T47D (cell line): Measurements from ENCODE around the gene RNFT1.
"Not testable (repeated sequence)": the region's sequence is repeated elsewhere in the genome, so short reads cannot be mapped to it uniquely, and the experiment has no call there.

Experiments
- DNase-seq, 2 experiments: peaks; one replicate each; pipeline versions ENCODE4 v3.0.0 to v3.0.0-alpha.2; 2011 to 2012; ENCODE audit warnings: low read depth in 1 of 2, low spot score in 1 of 2
- JUND ChIP-seq: IDR thresholded peaks from 2 replicates; pipeline ENCODE4 v1.6.1; 2012; ENCODE audit warnings: low read depth
- in situ Hi-C: cut with HindIII; loops from 2 replicates; pipeline ENCODE4 v1.10.0; 2016; ENCODE audit warnings: low sequenced_read_pairs, low pct_unique_long_range_greater_than_20kb

RNFT1 gene

GRCh38 chr17:59962739-59963318 is 1.7 kb downstream of the RNFT1 start:
- no peak for TF ChIP-seq JUND
- in situ Hi-C loops, result no loop called here
- DNase-seq, result no peak

- in situ Hi-C loops, DNase-seq: not testable (repeated sequence)
These were observed 5.0 kb downstream of the RNFT1 start for GRCh38 chr17:59959574-59959973.

GRCh38 chr17:59954856-59955255 is 9.7 kb downstream of the RNFT1 start:
- no peak for TF ChIP-seq JUND
- in situ Hi-C loops, result no loop called here

GRCh38 chr17:59950049-59950448 is 14.5 kb downstream of the RNFT1 start:
- TF ChIP-seq JUND, result no peak
- no peak for DNase-seq
- in situ Hi-C loops, result no loop called here

More at GRCh38 chr17:59954856-59955255, 9.7 kb downstream of the RNFT1 start:
- no peak for DNase-seq

- in situ Hi-C loops, DNase-seq: not testable (repeated sequence)
These were observed 17.2 kb downstream of the RNFT1 start for GRCh38 chr17:59947310-59947709.

DNA sequence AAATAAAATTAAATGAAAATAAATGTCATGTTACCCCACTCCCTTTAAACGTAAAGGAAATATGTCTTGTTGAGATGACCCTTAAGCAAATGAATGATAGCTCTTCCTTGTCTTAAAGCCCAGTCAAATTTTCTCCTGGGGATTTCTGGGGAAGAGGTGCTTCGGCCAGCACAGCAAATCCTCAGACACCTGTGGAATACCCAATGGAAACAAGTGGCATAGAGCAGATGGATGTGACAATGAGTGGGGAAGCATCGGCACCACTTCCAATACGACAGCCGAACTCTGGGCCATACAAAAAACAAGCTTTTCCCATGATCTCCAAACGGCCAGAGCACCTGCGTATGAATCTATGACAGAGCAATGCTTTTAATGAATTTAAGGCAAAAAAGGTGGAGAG is 18.1 kb downstream of the RNFT1 start:
- in situ Hi-C loops, result not testable (repeated sequence)

GRCh38 chr17:59941131-59941530 is 23.4 kb downstream of the RNFT1 start:
- in situ Hi-C loops, result no loop called here
- no peak for TF ChIP-seq JUND
- no peak for DNase-seq

More for the DNA sequence above, 18.1 kb downstream of the RNFT1 start:
- DNase-seq, result not testable (repeated sequence)

- in situ Hi-C loops, DNase-seq: not testable (repeated sequence)
These were observed 23.8 kb downstream of the RNFT1 start for GRCh38 chr17:59940697-59941096.

- in situ Hi-C loops, DNase-seq: not testable (repeated sequence)
These were observed 31.2 kb downstream of the RNFT1 start for GRCh38 chr17:59933317-59933716.

DNA sequence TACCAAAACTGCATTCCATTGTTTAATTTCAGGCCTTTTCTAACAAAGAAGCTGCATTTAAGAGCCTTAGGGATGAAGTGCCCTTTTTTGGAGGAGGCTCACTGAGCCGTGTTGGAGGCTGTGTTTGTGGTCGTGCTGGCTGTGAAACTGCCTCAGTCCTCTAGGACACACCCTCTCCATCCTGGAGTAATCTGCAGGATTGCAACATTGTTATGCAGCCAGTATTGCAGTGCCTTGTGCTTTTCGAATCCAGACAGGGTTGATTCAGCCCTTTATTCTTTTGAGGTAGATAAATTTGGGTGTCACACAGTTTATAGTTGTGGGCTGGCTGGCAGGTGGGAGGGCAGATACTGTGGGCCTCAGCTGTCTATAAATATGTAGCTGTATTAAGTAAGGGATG is 33.8 kb downstream of the RNFT1 start:
- in situ Hi-C loops, DNase-seq: not testable (repeated sequence)

DNA sequence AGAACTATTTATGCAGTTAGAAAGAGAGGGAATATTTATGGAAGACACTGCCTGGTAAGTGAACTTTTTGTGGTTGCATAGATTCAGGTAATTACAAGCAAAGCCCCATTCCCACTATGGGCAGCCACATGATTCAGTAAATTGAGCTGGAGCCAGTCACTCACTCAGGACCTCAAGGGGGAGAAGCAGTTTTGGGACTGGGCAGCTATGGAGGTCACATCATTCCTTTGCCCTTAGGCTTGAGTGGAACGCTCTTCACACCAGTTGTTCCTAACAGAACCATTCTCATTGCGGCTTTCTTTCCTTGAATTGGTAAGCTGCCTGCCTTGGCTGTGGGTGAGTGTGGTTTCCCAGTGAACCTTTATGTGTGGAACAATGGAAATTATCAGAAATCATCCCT is 34.4 kb downstream of the RNFT1 start:
- in situ Hi-C loops, result not testable (repeated sequence)

DNA sequence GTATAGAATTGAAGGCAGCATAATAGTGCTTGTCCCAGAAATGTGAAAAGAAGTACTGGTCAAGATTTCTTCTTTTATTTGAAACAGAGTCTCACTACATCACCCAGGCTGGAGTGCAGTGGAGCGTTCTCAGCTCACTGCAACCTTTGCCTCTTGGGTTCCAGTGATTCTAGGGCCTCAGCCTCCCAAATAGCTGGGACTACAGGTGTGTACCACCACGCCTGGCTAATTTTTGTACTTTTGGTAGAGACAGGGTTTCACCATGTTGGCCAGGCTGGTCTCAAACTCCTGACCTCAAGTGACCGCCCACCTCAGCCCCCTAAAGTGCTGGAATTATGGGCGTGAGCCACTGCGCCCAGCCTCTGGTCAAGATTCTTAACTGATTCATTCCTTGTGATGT is 43.9 kb downstream of the RNFT1 start:
- DNase-seq, in situ Hi-C loops: not testable (repeated sequence)

More for the DNA sequence above, 34.4 kb downstream of the RNFT1 start:
- not testable (repeated sequence) for DNase-seq

DNA sequence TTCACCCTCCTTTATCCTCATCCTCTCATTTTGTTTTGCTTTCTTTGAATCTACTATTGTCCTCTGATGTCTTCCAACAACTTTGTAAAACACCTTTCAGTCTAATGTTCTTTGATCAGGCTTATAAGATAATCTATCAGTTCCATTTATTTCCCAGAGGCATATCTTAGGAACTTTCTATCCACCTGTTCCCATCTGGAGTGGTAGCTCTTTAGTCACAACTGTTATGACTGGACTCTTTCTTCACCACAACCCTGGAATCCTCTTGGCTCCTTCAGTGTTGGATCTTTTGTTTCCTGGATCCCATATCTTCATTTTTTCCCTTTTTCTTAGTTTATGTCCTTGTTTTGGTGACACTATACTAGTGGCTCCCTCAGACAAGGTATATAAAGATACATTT is 48.1 kb downstream of the RNFT1 start:
- no peak for DNase-seq
- in situ Hi-C loops, result no loop called here
- TF ChIP-seq JUND, result no peak

GRCh38 chr17:59914274-59914854 is 50.2 kb downstream of the RNFT1 start:
- DNase-seq, result peak; percentile 64 to 68
- in situ Hi-C loops, result no loop called here
- no peak for TF ChIP-seq JUND
